B cell (primary cell): Measurements from ENCODE around the gene PFDN2.
"Not testable (repeated sequence)": the region's sequence is repeated elsewhere in the genome, so short reads cannot be mapped to it uniquely, and the experiment has no call there.

Experiments used
- EZH2 ChIP-seq: IDR thresholded peaks from 2 replicates; pipeline ENCODE4 v1.6.1; 2012; ENCODE audit warnings: borderline replicate concordance, low read depth, mild to moderate bottlenecking, moderate library complexity, low read length; ENCODE audit not compliant: insufficient read depth, poor library complexity, severe bottlenecking
- TF ChIP-seq, protein P1 (sequence below): fragments of 200-600 bp; IDR thresholded peaks from one replicate; pipeline ENCODE4 v1.8.0; 2022; ENCODE audit warnings: antibody characterized with exemption, mild to moderate bottlenecking

GRCh38 chr1:161065681-161066080 lies 52.2 kb downstream of the PFDN2 start:
- TF ChIP-seq, protein P1, sequence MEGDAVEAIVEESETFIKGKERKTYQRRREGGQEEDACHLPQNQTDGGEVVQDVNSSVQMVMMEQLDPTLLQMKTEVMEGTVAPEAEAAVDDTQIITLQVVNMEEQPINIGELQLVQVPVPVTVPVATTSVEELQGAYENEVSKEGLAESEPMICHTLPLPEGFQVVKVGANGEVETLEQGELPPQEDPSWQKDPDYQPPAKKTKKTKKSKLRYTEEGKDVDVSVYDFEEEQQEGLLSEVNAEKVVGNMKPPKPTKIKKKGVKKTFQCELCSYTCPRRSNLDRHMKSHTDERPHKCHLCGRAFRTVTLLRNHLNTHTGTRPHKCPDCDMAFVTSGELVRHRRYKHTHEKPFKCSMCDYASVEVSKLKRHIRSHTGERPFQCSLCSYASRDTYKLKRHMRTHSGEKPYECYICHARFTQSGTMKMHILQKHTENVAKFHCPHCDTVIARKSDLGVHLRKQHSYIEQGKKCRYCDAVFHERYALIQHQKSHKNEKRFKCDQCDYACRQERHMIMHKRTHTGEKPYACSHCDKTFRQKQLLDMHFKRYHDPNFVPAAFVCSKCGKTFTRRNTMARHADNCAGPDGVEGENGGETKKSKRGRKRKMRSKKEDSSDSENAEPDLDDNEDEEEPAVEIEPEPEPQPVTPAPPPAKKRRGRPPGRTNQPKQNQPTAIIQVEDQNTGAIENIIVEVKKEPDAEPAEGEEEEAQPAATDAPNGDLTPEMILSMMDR = not testable (repeated sequence)
- TF ChIP-seq EZH2 = not testable (repeated sequence)
